HEK293 (cell line): ENCODE measurements around the gene DSC2.

ENCODE experiments used
- ELK4 ChIP-seq: IDR thresholded peaks from 2 replicates; pipeline ENCODE4 v1.6.1; 2011; ENCODE audit warnings: mild to moderate bottlenecking, low read depth, low read length, borderline replicate concordance
- HOXA7 ChIP-seq: sonication (generic); formaldehyde crosslinking; IDR thresholded peaks from 2 replicates; pipeline ENCODE4 v1.8.1; 2022; ENCODE audit warnings: missing genetic modification reagents, borderline replicate concordance
- IKZF3 ChIP-seq: fragments of 450-650 bp; IDR thresholded peaks from 2 replicates; pipeline ENCODE4 v1.5.0; 2018; ENCODE audit warnings: missing biosample characterization, mild to moderate bottlenecking, missing genetic modification characterization, moderate library complexity
- PRDM4 ChIP-seq: fragments of 450-650 bp; formaldehyde crosslinking; IDR thresholded peaks from 2 replicates; pipeline ENCODE4 v1.5.1; 2017; ENCODE audit warnings: missing biosample characterization, missing genetic modification characterization
- SCRT1 ChIP-seq: fragments of 450-650 bp; formaldehyde crosslinking; IDR thresholded peaks from 2 replicates; pipeline ENCODE4 v1.5.1; 2016; ENCODE audit warnings: missing biosample characterization, missing genetic modification characterization, borderline replicate concordance
- SP3 ChIP-seq: fragments of 450-650 bp; formaldehyde crosslinking; IDR thresholded peaks from 2 replicates; pipeline ENCODE4 v1.5.1; 2016; ENCODE audit warnings: missing biosample characterization, missing genetic modification characterization
- WT1 ChIP-seq: fragments of 450-650 bp; formaldehyde crosslinking; IDR thresholded peaks from 2 replicates; pipeline ENCODE4 v1.5.1; 2016; ENCODE audit warnings: missing biosample characterization, missing genetic modification characterization
- ZFP41 ChIP-seq: fragments of 450-650 bp; formaldehyde crosslinking; IDR thresholded peaks from 2 replicates; pipeline ENCODE4 v1.5.1; 2016; ENCODE audit warnings: missing biosample characterization, missing genetic modification characterization, borderline replicate concordance
- ZNF140 ChIP-seq: fragments of 450-650 bp; formaldehyde crosslinking; IDR thresholded peaks from 2 replicates; pipeline ENCODE4 v1.5.1; 2016; ENCODE audit warnings: missing biosample characterization, missing genetic modification characterization
- ZNF16 ChIP-seq: fragments of 450-650 bp; formaldehyde crosslinking; IDR thresholded peaks from 2 replicates; pipeline ENCODE4 v1.5.1; 2016; ENCODE audit warnings: low read depth, missing biosample characterization, missing genetic modification characterization
- ZNF214 ChIP-seq: fragments of 450-650 bp; formaldehyde crosslinking; IDR thresholded peaks from 2 replicates; pipeline ENCODE4 v1.5.1; 2017; ENCODE audit warnings: missing biosample characterization, mild to moderate bottlenecking, missing genetic modification characterization, borderline replicate concordance
- ZNF24 ChIP-seq: fragments of 450-650 bp; formaldehyde crosslinking; IDR thresholded peaks from 2 replicates; pipeline ENCODE4 v1.5.1; 2016; ENCODE audit warnings: missing biosample characterization, missing genetic modification characterization
- ZNF302 ChIP-seq: fragments of 450-650 bp; formaldehyde crosslinking; IDR thresholded peaks from 2 replicates; pipeline ENCODE4 v1.5.1; 2016; ENCODE audit warnings: missing biosample characterization, missing genetic modification characterization, low read depth
- ZNF335 ChIP-seq: fragments of 450-650 bp; formaldehyde crosslinking; conservative IDR thresholded peaks from 2 replicates; pipeline ENCODE4 v1.5.1; 2016; ENCODE audit warnings: missing biosample characterization, missing genetic modification characterization
- ZNF404 ChIP-seq: fragments of 450-650 bp; formaldehyde crosslinking; IDR thresholded peaks from 2 replicates; pipeline ENCODE4 v1.5.1; 2017; ENCODE audit warnings: missing biosample characterization, missing genetic modification characterization
- ZNF423 ChIP-seq: fragments of 450-650 bp; formaldehyde crosslinking; IDR thresholded peaks from 2 replicates; pipeline ENCODE4 v1.5.1; 2016; ENCODE audit warnings: missing biosample characterization, missing genetic modification characterization
- ZNF560 ChIP-seq: fragments of 450-650 bp; formaldehyde crosslinking; IDR thresholded peaks from 2 replicates; pipeline ENCODE4 v1.5.1; 2017; ENCODE audit warnings: missing biosample characterization, missing genetic modification characterization, borderline replicate concordance
- ZNF580 ChIP-seq: fragments of 450-650 bp; formaldehyde crosslinking; IDR thresholded peaks from 2 replicates; pipeline ENCODE4 v1.5.1; 2016; ENCODE audit warnings: missing biosample characterization, missing genetic modification characterization
- ZNF596 ChIP-seq: fragments of 450-650 bp; IDR thresholded peaks from 2 replicates; pipeline ENCODE4 v1.5.0; 2018; ENCODE audit warnings: missing biosample characterization, mild to moderate bottlenecking, missing genetic modification characterization, moderate library complexity
- ZNF610 ChIP-seq: fragments of 450-650 bp; formaldehyde crosslinking; IDR thresholded peaks from 2 replicates; pipeline ENCODE4 v1.5.1; 2016; ENCODE audit warnings: missing biosample characterization, missing genetic modification characterization, borderline replicate concordance
- ZNF626 ChIP-seq: fragments of 450-650 bp; sonication (Bioruptor Pico); formaldehyde crosslinking; IDR thresholded peaks from 2 replicates; pipeline ENCODE4 v1.5.1; 2018; ENCODE audit warnings: missing biosample characterization, missing genetic modification characterization, inconsistent platforms
- ZNF843 ChIP-seq: fragments of 450-650 bp; formaldehyde crosslinking; IDR thresholded peaks from 2 replicates; pipeline ENCODE4 v1.5.1; 2016; ENCODE audit warnings: missing biosample characterization, missing genetic modification characterization
- ZSCAN4 ChIP-seq: fragments of 450-650 bp; formaldehyde crosslinking; IDR thresholded peaks from 2 replicates; pipeline ENCODE4 v1.5.1; 2017; ENCODE audit warnings: missing biosample characterization, missing genetic modification characterization
- TF ChIP-seq, protein P1 (sequence below): fragments of 450-650 bp; formaldehyde crosslinking; IDR thresholded peaks from 2 replicates; pipeline ENCODE4 v1.5.1; 2016; ENCODE audit warnings: missing biosample characterization, missing genetic modification characterization, low read depth
- TF ChIP-seq, protein P2 (sequence below): fragments of 450-650 bp; formaldehyde crosslinking; IDR thresholded peaks from 2 replicates; pipeline ENCODE4 v1.5.1; 2016; ENCODE audit warnings: missing biosample characterization, missing genetic modification characterization
- TF ChIP-seq, protein P3 (sequence below): fragments of 450-650 bp; formaldehyde crosslinking; optimal IDR thresholded peaks from 2 replicates; pipeline ENCODE3; 2016; ENCODE audit warnings: missing biosample characterization, mild to moderate bottlenecking, missing genetic modification characterization
- TF ChIP-seq, protein P4 (sequence below): fragments of 450-650 bp; formaldehyde crosslinking; IDR thresholded peaks from 2 replicates; pipeline ENCODE4 v1.5.1; 2016; ENCODE audit warnings: missing biosample characterization, missing genetic modification characterization

The DSC2 gene

GRCh38 chr18:31039426-31039825 lies 62.8 kb downstream of the DSC2 start (continued):
- TF ChIP-seq, protein P1, sequence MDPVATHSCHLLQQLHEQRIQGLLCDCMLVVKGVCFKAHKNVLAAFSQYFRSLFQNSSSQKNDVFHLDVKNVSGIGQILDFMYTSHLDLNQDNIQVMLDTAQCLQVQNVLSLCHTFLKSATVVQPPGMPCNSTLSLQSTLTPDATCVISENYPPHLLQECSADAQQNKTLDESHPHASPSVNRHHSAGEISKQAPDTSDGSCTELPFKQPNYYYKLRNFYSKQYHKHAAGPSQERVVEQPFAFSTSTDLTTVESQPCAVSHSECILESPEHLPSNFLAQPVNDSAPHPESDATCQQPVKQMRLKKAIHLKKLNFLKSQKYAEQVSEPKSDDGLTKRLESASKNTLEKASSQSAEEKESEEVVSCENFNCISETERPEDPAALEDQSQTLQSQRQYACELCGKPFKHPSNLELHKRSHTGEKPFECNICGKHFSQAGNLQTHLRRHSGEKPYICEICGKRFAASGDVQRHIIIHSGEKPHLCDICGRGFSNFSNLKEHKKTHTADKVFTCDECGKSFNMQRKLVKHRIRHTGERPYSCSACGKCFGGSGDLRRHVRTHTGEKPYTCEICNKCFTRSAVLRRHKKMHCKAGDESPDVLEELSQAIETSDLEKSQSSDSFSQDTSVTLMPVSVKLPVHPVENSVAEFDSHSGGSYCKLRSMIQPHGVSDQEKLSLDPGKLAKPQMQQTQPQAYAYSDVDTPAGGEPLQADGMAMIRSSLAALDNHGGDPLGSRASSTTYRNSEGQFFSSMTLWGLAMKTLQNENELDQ, result no peak
- no peak for TF ChIP-seq ZSCAN4 (tag by site-specific recombination)
- no peak for TF ChIP-seq WT1 (tag by site-specific recombination)
- TF ChIP-seq ZNF335 (tag by site-specific recombination), result no peak
- no peak for TF ChIP-seq ZNF214 (tag by site-specific recombination)
- TF ChIP-seq, protein P2, sequence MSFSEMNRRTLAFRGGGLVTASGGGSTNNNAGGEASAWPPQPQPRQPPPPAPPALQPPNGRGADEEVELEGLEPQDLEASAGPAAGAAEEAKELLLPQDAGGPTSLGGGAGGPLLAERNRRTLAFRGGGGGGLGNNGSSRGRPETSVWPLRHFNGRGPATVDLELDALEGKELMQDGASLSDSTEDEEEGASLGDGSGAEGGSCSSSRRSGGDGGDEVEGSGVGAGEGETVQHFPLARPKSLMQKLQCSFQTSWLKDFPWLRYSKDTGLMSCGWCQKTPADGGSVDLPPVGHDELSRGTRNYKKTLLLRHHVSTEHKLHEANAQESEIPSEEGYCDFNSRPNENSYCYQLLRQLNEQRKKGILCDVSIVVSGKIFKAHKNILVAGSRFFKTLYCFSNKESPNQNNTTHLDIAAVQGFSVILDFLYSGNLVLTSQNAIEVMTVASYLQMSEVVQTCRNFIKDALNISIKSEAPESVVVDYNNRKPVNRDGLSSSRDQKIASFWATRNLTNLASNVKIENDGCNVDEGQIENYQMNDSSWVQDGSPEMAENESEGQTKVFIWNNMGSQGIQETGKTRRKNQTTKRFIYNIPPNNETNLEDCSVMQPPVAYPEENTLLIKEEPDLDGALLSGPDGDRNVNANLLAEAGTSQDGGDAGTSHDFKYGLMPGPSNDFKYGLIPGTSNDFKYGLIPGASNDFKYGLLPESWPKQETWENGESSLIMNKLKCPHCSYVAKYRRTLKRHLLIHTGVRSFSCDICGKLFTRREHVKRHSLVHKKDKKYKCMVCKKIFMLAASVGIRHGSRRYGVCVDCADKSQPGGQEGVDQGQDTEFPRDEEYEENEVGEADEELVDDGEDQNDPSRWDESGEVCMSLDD (tag by site-specific recombination), result no peak
- TF ChIP-seq ZNF843 (tag by site-specific recombination), result peak; percentile 90
- TF ChIP-seq SP3 (tag by site-specific recombination), result 0 out of 2 replicates have a peak, but pooled peaks have one; percentile 13
- no peak for TF ChIP-seq ZNF423 (tag by site-specific recombination)
- TF ChIP-seq ZNF302, result no peak
- TF ChIP-seq, protein P3, sequence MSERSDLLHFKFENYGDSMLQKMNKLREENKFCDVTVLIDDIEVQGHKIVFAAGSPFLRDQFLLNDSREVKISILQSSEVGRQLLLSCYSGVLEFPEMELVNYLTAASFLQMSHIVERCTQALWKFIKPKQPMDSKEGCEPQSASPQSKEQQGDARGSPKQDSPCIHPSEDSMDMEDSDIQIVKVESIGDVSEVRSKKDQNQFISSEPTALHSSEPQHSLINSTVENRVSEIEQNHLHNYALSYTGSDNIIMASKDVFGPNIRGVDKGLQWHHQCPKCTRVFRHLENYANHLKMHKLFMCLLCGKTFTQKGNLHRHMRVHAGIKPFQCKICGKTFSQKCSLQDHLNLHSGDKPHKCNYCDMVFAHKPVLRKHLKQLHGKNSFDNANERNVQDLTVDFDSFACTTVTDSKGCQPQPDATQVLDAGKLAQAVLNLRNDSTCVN (tag by site-specific recombination), result no peak
- no peak for TF ChIP-seq HOXA7 (CRISPR knock-in tag)
- no peak for TF ChIP-seq ZNF596 (tag by site-specific recombination)
- no peak for TF ChIP-seq ZFP41 (tag by site-specific recombination)
- TF ChIP-seq ZNF560 (tag by site-specific recombination), result no peak
- TF ChIP-seq IKZF3 (tag by site-specific recombination), result 0 out of 2 replicates have a peak, but pooled peaks have one; percentile 47
- no peak for TF ChIP-seq ZNF24 (tag by site-specific recombination)
- TF ChIP-seq ZNF140 (tag by site-specific recombination), result no peak
- TF ChIP-seq SCRT1, result no peak
- no peak for TF ChIP-seq ZNF404 (tag by site-specific recombination)
- no peak for TF ChIP-seq ZNF16 (tag by site-specific recombination)
- TF ChIP-seq ELK4, result no peak
- TF ChIP-seq ZNF610 (tag by site-specific recombination), result no peak
- no peak for TF ChIP-seq ZNF580
- TF ChIP-seq ZNF626 (tag by site-specific recombination), result no peak
- 0 out of 2 replicates have a peak, but pooled peaks have one; percentile 41 for TF ChIP-seq PRDM4 (tag by site-specific recombination)
- TF ChIP-seq, protein P4, sequence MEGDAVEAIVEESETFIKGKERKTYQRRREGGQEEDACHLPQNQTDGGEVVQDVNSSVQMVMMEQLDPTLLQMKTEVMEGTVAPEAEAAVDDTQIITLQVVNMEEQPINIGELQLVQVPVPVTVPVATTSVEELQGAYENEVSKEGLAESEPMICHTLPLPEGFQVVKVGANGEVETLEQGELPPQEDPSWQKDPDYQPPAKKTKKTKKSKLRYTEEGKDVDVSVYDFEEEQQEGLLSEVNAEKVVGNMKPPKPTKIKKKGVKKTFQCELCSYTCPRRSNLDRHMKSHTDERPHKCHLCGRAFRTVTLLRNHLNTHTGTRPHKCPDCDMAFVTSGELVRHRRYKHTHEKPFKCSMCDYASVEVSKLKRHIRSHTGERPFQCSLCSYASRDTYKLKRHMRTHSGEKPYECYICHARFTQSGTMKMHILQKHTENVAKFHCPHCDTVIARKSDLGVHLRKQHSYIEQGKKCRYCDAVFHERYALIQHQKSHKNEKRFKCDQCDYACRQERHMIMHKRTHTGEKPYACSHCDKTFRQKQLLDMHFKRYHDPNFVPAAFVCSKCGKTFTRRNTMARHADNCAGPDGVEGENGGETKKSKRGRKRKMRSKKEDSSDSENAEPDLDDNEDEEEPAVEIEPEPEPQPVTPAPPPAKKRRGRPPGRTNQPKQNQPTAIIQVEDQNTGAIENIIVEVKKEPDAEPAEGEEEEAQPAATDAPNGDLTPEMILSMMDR (tag by site-specific recombination), result no peak
